ENCODE measurements around the gene TMC7.

DNA sequence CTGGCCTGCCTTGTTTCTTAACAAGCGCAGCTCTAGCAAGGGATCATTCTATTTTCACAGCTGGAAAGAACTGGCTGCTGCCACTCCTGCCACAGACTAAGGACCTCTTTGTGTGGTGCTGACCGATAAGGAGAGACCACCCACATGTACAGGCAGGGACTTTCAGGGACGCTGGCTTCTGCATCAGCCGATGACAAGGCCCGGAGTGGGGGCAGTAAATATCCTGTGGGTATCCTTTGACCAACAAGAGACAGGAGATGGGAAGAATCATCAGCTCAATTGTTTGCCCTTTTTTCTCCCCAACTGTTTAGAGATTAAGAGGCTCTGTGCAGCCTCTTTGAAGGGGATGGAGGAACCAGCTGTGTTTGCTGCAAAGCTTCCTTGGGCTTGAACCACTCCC, 120.9 kb downstream of the TMC7 start:
- TF ChIP-seq, protein P1, sequence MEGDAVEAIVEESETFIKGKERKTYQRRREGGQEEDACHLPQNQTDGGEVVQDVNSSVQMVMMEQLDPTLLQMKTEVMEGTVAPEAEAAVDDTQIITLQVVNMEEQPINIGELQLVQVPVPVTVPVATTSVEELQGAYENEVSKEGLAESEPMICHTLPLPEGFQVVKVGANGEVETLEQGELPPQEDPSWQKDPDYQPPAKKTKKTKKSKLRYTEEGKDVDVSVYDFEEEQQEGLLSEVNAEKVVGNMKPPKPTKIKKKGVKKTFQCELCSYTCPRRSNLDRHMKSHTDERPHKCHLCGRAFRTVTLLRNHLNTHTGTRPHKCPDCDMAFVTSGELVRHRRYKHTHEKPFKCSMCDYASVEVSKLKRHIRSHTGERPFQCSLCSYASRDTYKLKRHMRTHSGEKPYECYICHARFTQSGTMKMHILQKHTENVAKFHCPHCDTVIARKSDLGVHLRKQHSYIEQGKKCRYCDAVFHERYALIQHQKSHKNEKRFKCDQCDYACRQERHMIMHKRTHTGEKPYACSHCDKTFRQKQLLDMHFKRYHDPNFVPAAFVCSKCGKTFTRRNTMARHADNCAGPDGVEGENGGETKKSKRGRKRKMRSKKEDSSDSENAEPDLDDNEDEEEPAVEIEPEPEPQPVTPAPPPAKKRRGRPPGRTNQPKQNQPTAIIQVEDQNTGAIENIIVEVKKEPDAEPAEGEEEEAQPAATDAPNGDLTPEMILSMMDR (IDR thresholded peaks at IDR 0.05 in 2 of 3, conservative IDR thresholded peaks at IDR 0.05 in 1 of 3; ENCODE audit: borderline replicate concordance in 1 of 3, insufficient read depth in 1 of 3, low read depth in 2 of 3, low read length in 2 of 3), result no peak
- no peak for TF ChIP-seq POLR2A (IDR thresholded peaks at IDR 0.05; ENCODE audit: borderline replicate concordance, extremely low read depth, insufficient read depth, insufficient read length)
- no peak for TF ChIP-seq SP1 (IDR thresholded peaks at IDR 0.05; ENCODE audit: low read depth)
- TF ChIP-seq POLR2AphosphoS5 (IDR thresholded peaks at IDR 0.05; ENCODE audit: low read depth, low read length), result no peak
- no peak for TF ChIP-seq EZH2 (IDR thresholded peaks at IDR 0.05)
- no peak for TF ChIP-seq EZH2phosphoT487 (IDR thresholded peaks at IDR 0.05; ENCODE audit: borderline replicate concordance)
- TF ChIP-seq EGR1 (IDR thresholded peaks at IDR 0.05; ENCODE audit: low read depth), result no peak
